Measurements from ENCODE around the gene SON.
"Not testable (repeated sequence)": the region's sequence is repeated elsewhere in the genome, so short reads cannot be mapped to it uniquely, and the experiment has no call there.

The SON gene, protein sequence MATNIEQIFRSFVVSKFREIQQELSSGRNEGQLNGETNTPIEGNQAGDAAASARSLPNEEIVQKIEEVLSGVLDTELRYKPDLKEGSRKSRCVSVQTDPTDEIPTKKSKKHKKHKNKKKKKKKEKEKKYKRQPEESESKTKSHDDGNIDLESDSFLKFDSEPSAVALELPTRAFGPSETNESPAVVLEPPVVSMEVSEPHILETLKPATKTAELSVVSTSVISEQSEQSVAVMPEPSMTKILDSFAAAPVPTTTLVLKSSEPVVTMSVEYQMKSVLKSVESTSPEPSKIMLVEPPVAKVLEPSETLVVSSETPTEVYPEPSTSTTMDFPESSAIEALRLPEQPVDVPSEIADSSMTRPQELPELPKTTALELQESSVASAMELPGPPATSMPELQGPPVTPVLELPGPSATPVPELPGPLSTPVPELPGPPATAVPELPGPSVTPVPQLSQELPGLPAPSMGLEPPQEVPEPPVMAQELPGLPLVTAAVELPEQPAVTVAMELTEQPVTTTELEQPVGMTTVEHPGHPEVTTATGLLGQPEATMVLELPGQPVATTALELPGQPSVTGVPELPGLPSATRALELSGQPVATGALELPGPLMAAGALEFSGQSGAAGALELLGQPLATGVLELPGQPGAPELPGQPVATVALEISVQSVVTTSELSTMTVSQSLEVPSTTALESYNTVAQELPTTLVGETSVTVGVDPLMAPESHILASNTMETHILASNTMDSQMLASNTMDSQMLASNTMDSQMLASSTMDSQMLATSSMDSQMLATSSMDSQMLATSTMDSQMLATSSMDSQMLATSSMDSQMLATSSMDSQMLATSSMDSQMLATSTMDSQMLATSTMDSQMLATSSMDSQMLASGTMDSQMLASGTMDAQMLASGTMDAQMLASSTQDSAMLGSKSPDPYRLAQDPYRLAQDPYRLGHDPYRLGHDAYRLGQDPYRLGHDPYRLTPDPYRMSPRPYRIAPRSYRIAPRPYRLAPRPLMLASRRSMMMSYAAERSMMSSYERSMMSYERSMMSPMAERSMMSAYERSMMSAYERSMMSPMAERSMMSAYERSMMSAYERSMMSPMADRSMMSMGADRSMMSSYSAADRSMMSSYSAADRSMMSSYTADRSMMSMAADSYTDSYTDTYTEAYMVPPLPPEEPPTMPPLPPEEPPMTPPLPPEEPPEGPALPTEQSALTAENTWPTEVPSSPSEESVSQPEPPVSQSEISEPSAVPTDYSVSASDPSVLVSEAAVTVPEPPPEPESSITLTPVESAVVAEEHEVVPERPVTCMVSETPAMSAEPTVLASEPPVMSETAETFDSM (N-terminal part only)

DNA sequence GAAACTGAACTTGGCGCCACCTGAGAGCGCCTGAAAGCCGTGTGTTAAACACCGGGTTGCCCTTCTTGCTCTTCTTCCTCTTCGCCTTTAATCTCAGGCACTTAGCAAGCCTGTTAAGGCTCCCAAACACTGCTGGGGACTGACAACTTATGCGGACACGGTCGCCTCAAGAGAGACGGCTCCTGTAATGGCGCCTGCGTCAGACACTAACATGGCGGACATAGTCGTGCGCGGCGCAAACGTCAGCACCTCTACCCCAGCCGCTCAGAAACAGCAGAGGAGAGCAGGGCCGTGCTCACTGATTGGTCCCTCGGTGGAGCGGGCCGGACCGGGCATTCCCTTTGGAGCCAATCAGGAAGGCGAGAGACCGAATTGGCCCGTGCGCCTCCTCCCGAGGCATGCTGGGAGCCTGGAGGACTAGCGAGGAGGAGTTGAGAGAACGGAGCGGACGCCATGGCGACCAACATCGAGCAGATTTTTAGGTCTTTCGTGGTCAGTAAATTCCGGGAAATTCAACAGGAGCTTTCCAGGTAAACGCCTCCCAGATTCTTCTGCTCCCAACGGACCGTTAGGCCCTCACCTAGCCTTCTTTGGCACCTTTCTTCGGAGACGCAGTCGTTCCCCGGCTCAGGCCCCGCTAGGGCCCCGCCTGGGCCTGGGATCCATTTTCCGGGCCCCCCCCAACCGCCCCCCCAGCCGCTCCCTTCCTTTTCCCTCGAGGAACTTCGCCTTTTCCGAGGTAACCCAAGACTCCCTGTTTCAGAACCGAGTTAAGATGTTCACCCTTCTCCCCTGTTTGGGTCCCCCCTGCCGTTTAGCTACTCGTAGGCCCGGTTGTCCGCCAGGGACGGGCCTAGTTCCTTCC is at the start of gene SON:
TSS of gene SON (plus strand) at position 399 of the 865 bp plus-strand sequence. CDS start at position 454, 55 bp downstream.
- DNase-seq (ENCODE audit: low spot score): peak; percentile 96

- no peak for DNase-seq (ENCODE audit: low spot score)
These were observed 49.1 kb upstream of the SON start for GRCh38 chr21:33493756-33494155.

- no peak for DNase-seq (ENCODE audit: low spot score)
These were observed 47.1 kb upstream of the SON start for GRCh38 chr21:33495743-33496142.

- no peak for DNase-seq (ENCODE audit: low spot score)
These were observed 46.5 kb upstream of the SON start for GRCh38 chr21:33496345-33496744.

GRCh38 chr21:33505833-33506232 is 37.0 kb upstream of the SON start:
- DNase-seq (ENCODE audit: low spot score): no peak

DNA sequence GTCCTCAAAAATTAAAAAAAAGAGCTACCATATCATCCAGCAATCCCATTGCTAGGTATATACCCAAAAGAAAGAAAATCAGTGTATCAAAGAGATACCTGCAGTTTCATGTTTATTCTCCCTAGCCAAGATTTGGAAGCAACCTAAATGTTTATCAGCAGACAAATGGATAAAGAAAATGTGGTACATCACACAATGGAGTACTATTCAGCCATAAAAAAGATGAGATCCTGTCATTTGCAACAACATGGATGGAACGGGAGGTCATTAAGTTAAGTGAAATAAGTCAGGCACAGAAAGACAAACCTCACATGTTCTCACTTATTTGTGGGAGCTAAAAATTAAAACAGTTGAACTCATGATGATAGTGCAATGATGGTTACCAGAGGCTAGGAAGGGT is 35.8 kb upstream of the SON start:
- not testable (repeated sequence) for DNase-seq (ENCODE audit: low spot score)

- DNase-seq (ENCODE audit: low spot score): no peak
These were observed 32.0 kb upstream of the SON start for GRCh38 chr21:33510826-33511225.

DNA sequence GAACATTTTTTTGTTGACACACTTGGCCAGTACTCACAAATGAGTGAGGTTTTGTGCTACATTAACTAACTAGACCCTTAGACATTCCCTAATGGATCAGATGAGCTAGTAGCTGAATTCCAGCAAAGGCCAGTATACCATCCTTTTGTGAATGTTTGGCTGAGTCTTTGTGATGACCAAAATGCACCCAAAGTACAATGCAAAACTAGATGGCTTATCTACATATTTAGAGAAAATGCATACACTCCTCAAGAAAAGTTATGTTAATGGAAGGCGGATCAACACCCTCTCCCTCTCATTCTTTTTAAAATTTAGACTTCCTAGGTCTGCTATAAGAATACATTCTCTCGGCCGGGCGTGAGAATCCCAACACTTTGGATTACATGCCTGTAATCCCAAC is 31.2 kb upstream of the SON start:
- DNase-seq (ENCODE audit: low spot score): no peak

GRCh38 chr21:33512481-33512880 is 30.4 kb upstream of the SON start:
- DNase-seq (ENCODE audit: low spot score): no peak

DNA sequence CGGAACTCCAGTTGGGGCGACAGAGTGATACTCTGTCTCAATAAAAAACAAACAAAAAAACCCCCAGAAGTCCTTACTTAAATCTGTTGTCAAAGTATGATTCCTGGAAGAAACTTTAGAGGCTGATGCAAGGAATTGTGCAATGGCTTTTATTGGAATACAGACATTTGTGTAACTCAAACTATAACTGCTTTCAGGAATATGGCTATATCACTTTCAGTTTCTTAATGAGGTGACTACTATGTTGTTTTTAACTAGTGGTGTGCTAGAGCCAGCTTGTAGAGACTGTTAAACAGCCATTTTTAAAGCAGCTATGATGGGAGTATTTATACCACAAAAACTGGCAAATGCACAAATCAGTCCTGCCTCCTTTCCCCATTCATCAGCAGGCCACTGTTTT is 28.6 kb upstream of the SON start:
- DNase-seq (ENCODE audit: low spot score): no peak

- DNase-seq (ENCODE audit: low spot score): no peak
These were observed 23.9 kb upstream of the SON start for GRCh38 chr21:33518899-33519298.

GRCh38 chr21:33522297-33522952 is 20.4 kb upstream of the SON start:
- DNase-seq (ENCODE audit: low spot score): no peak

GRCh38 chr21:33522953-33523349 is 19.9 kb upstream of the SON start:
- no peak for DNase-seq (ENCODE audit: low spot score)

- DNase-seq (ENCODE audit: low spot score): no peak
These were observed 11.8 kb upstream of the SON start for GRCh38 chr21:33531007-33531406.

DNA sequence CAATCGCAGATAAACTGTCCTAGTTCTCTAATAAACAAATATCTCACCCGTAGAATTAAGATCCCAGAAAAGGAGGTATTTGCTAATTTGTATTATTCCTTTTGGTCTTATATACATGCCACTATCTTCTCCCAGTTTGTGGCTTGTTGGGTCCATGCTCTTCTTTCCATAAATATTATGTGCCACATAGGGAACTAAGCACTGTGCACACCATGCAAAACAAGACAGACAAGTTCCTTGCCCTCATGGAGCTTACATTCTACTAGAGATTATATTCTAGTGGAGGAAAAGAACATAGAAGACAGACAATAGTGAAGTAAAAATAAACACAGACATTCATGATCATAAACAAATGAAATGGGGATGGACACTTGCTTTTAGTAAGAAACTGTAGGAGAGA is 5.6 kb upstream of the SON start:
- DNase-seq (ENCODE audit: low spot score): no peak

- DNase-seq (ENCODE audit: low spot score): peak; percentile 74
These were observed 3.2 kb upstream of the SON start for GRCh38 chr21:33539616-33540015.

DNA sequence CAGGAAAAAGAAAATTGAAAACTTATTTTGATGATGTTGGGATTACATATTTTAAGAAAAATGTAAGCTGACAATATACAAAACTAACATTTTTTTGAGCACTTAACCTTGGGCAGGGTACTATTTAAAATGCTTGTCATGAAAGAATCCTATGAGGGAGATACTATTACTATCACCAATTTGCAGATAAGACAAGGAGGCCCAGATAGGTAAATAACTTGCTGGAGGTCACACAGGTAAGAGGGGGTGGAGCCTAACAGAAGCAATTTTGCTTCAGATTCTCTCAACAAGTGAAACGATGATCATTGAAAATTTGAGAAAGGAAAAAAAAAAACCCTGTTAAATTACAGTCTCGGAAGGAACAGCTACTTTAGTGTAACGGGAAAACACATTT is 2.1 kb upstream of the SON start:
- DNase-seq (ENCODE audit: low spot score): no peak

GRCh38 chr21:33541105-33541711 is 1.6 kb upstream of the SON start:
- DNase-seq (ENCODE audit: low spot score): no peak

- DNase-seq (ENCODE audit: low spot score): peak; percentile 75
These were observed 840 bp upstream of the SON start, which contains the start of gene GART for GRCh38 chr21:33541756-33542639. TSS of gene GART (minus strand) at chr21:33542117. CDS start at chr21:33539315, 2,802 bp downstream.

All from hepatic stellate cell (primary cell).